Stimulated activated CD4-positive, alpha-beta T cell treated with anti-CD3 and anti-CD28 coated beads, Interleukin-2, amount 100 ng/mL, for 24 hours (primary cell): ENCODE data around the gene PCNX1.
A peak's percentile ranks its signal among the peaks of the same experiment; 100 is the strongest.
"Not testable (repeated sequence)": the region's sequence is repeated elsewhere in the genome, so short reads cannot be mapped to it uniquely, and the experiment has no call there.

Source experiments
- DNase-seq, 2 donors: peaks; one replicate each; pipeline ENCODE4 v3.0.0-alpha.2; 2020

The PCNX1 gene

GRCh38 chr14:70907176-70907995 is at the start of gene PCNX1:
Gene PCNX1, plus strand, starts transcription at chr14:70907459. Its CDS starts 392 bp downstream, at chr14:70907851.
- peak; percentile 88 to 92 for DNase-seq

GRCh38 chr14:70857496-70857890 is 49.8 kb upstream of the PCNX1 start:
- no peak for DNase-seq

GRCh38 chr14:70858641-70859040 is 48.6 kb upstream of the PCNX1 start:
- DNase-seq: no peak

- not testable (repeated sequence) for DNase-seq
These were observed 40.3 kb upstream of the PCNX1 start for GRCh38 chr14:70866992-70867391.

- no peak for DNase-seq
These were observed 36.3 kb upstream of the PCNX1 start for GRCh38 chr14:70871001-70871400.

GRCh38 chr14:70871863-70872677 is 35.2 kb upstream of the PCNX1 start:
- no peak for DNase-seq

GRCh38 chr14:70872678-70873020 is 34.6 kb upstream of the PCNX1 start:
- DNase-seq: no peak

GRCh38 chr14:70873627-70874026 is 33.6 kb upstream of the PCNX1 start:
- DNase-seq: no peak

GRCh38 chr14:70875811-70876460 is 31.3 kb upstream of the PCNX1 start:
- not testable (repeated sequence) for DNase-seq

GRCh38 chr14:70879448-70879847 is 27.8 kb upstream of the PCNX1 start:
- no peak for DNase-seq

- DNase-seq: not testable (repeated sequence)
These were observed 26.4 kb upstream of the PCNX1 start for GRCh38 chr14:70880888-70881287.

GRCh38 chr14:70881549-70882177 is 25.6 kb upstream of the PCNX1 start:
- DNase-seq: no peak

- no peak for DNase-seq
These were observed 24.3 kb upstream of the PCNX1 start for GRCh38 chr14:70882776-70883492.

GRCh38 chr14:70884595-70885342 is 22.5 kb upstream of the PCNX1 start:
- DNase-seq: peak in 1 of 2 donors; percentile 21

GRCh38 chr14:70885343-70886022 is 21.8 kb upstream of the PCNX1 start:
- peak; percentile 52 to 59 for DNase-seq

GRCh38 chr14:70886421-70887206 is 20.6 kb upstream of the PCNX1 start:
- DNase-seq: peak in 1 of 2 donors; percentile 51

GRCh38 chr14:70887207-70887681 is 20.0 kb upstream of the PCNX1 start:
- no peak for DNase-seq

GRCh38 chr14:70887737-70888499 is 19.3 kb upstream of the PCNX1 start:
- no peak for DNase-seq

- no peak for DNase-seq
These were observed 18.5 kb upstream of the PCNX1 start for GRCh38 chr14:70888681-70889175.
